ENCODE measurements around the gene P2RY6. TPM values are rescaled to one million over a fixed set of nuclear protein-coding genes. Genes with fewer than 3 reads are reported as not detected.

Gene P2RY6
- total and polyA plus RNA-seq, 2 of the 8 experiments (the other 6 are each of a cell fraction or from before 2014, with no cell fraction given), result 0.15 TPM; not detected in 1

DNA sequence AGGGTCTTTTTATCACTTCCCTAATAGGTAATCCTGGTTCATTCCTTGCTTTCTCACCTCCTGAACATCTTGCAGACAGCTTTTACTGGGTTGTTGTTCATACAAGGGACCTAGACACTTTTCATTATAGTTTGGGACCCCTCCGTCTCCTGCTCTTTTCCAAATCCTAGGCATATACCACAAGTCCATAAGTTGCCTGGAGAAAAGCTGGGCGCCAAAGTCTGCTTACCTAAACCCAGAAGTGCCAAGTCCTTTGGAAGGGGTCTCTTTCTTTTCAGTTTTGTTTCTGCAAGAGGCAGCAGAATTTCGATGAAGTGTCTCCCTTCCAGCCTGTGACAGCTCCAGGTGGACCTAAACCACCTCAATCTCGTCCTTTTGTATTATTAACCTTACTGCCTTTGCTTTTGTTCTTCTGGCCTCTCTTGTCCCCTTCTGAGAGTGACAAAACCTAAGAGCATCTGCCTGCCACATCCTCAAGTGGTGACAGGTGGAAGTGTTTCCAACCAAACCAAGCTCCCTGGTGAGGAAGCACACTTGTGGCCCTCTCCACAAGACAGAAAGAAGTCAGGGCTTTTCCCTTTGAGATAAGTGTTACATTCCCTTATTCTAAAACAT, 19.5 kb upstream of the P2RY6 start:
- H3K36me3 ChIP-seq (ENCODE audit: control insufficient read depth in 2 of 4, insufficient read depth in 4 of 4, low read length in 3 of 4), result no peaks in the 10 kb centered on the region
- no peak overlapping the region for H3K9ac ChIP-seq (replicated peaks in 1 of 4; ENCODE audit: extremely low read depth in 1 of 4, low read depth in 3 of 4, low read length in 3 of 4)
- no peaks in the 10 kb centered on the region for H3K27me3 ChIP-seq (replicated peaks in 1 of 4; ENCODE audit: control insufficient read depth in 3 of 4, extremely low read depth in 1 of 4, insufficient read depth in 3 of 4, low read length in 3 of 4)
- POLR2A ChIA-PET (ENCODE audit: partially characterized antibody), result interaction anchor here (0.5 kb wide), 1 partner anchor 361 kb away, joined by 3 read pairs; no protein-coding TSS in a partner anchor
- no peak overlapping the region for H2AFZ ChIP-seq (ENCODE audit: low read length)
- no peak overlapping the region for H2BK120ac ChIP-seq (replicated peaks; ENCODE audit: low read depth, low read length)
- no peak overlapping the region for H2BK20ac ChIP-seq (ENCODE audit: low read length)
- H3K4me3 ChIP-seq (ENCODE audit: extremely low read depth in 1 of 4, insufficient read depth in 2 of 4, low read depth in 3 of 4, low read length in 4 of 4), result no peak overlapping the region
- no peaks in the 10 kb centered on the region for H3K79me1 ChIP-seq (ENCODE audit: low read depth, low read length)
- FAIRE-seq (no peak), DNase-seq (ENCODE audit: low read depth in 1 of 2, low spot score in 2 of 2) (no peak)
- no peak overlapping the region for H3K18ac ChIP-seq (ENCODE audit: extremely low read depth, low read length)
- 72% methylated on average over 4 of the region's 4 CpGs; no CpG with 5 or more reads in 1 of the 2 experiments for WGBS, 2 experiments (ENCODE audit: extremely low coverage in 1 of 2, insufficient coverage in 1 of 2, insufficient read length in 1 of 2, insufficient replicate concordance in 2 of 2, low coverage in 1 of 2, low lambda C conversion rate in 2 of 2, missing lambda C conversion rate in 1 of 2)
- no peaks in the 10 kb centered on the region for H4K20me1 ChIP-seq (replicated peaks in 1 of 2; ENCODE audit: control insufficient read depth in 1 of 2, insufficient read depth in 2 of 2, low read length in 2 of 2)
- no peak overlapping the region for H3K23ac ChIP-seq (ENCODE audit: insufficient read length)
- H3K27ac ChIP-seq (ENCODE audit: low read depth, low read length), result no peak overlapping the region
- H4K91ac ChIP-seq (replicated peaks; ENCODE audit: insufficient read length, low read length), result no peak overlapping the region
- TF ChIP-seq, protein P1, sequence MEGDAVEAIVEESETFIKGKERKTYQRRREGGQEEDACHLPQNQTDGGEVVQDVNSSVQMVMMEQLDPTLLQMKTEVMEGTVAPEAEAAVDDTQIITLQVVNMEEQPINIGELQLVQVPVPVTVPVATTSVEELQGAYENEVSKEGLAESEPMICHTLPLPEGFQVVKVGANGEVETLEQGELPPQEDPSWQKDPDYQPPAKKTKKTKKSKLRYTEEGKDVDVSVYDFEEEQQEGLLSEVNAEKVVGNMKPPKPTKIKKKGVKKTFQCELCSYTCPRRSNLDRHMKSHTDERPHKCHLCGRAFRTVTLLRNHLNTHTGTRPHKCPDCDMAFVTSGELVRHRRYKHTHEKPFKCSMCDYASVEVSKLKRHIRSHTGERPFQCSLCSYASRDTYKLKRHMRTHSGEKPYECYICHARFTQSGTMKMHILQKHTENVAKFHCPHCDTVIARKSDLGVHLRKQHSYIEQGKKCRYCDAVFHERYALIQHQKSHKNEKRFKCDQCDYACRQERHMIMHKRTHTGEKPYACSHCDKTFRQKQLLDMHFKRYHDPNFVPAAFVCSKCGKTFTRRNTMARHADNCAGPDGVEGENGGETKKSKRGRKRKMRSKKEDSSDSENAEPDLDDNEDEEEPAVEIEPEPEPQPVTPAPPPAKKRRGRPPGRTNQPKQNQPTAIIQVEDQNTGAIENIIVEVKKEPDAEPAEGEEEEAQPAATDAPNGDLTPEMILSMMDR (IDR thresholded peaks at IDR 0.05; ENCODE audit: control extremely low read depth in 1 of 3, insufficient read depth in 1 of 3, low read depth in 1 of 3, low read length in 3 of 3), result peak in 1 of 3 experiments; percentile 35; a peak in 1 of 4 replicates
- TF ChIP-seq KDM5A (IDR thresholded peaks at IDR 0.05; ENCODE audit: low read length), result no peak
- no peak for TF ChIP-seq RBBP5 (IDR thresholded peaks at IDR 0.05; ENCODE audit: borderline replicate concordance, low read depth, low read length)
- no peak for TF ChIP-seq SP2 (IDR thresholded peaks at IDR 0.05; ENCODE audit: low read length)
- no peak for TF ChIP-seq TEAD4 (IDR thresholded peaks at IDR 0.05; ENCODE audit: low read depth, low read length)
- H3K79me2 ChIP-seq (ENCODE audit: control insufficient read depth in 1 of 2, insufficient read depth in 2 of 2, low read length in 2 of 2), result no peaks in the 10 kb centered on the region
- H4K5ac ChIP-seq (ENCODE audit: insufficient read length, low read depth, low read length), result no peak overlapping the region
- no peak overlapping the region for H2AK5ac ChIP-seq (ENCODE audit: low read depth, low read length)
- H3K4me2 ChIP-seq (ENCODE audit: insufficient read depth in 1 of 2, low read depth in 2 of 2, low read length in 2 of 2), result no peak overlapping the region
- no peak overlapping the region for H3K4ac ChIP-seq (replicated peaks; ENCODE audit: insufficient read length, low read depth, low read length)
- H3K4me1 ChIP-seq (replicated peaks in 1 of 4; ENCODE audit: control insufficient read depth in 3 of 4, insufficient read depth in 4 of 4, low read length in 3 of 4), result peaks cover 0 to 3% (median 1%) of the 10 kb centered on the region in 4 experiments; a peak in 1 of 7 replicates
- no peak overlapping the region for H3K56ac ChIP-seq (replicated peaks; ENCODE audit: insufficient read length, low read depth, low read length)
- no peak overlapping the region for H4K8ac ChIP-seq (ENCODE audit: extremely low read depth, insufficient read depth, low read length)
- no peak overlapping the region for H2BK5ac ChIP-seq (ENCODE audit: low read depth, low read length)
- H3K23me2 ChIP-seq (ENCODE audit: low read depth, low read length), result no peaks in the 10 kb centered on the region
- H3K9me3 ChIP-seq (ENCODE audit: insufficient read depth in 2 of 2, low read depth in 1 of 2, low read length in 1 of 2), result no peaks in the 10 kb centered on the region
- no peak overlapping the region for H3K14ac ChIP-seq (ENCODE audit: insufficient read length)
- no peak overlapping the region for H2BK12ac ChIP-seq (ENCODE audit: low read depth, low read length)
- no peak overlapping the region for H2BK15ac ChIP-seq (ENCODE audit: low read length)
- CTCF ChIA-PET (ENCODE audit: partially characterized antibody), result interaction anchor here (0.6 to 1.9 kb wide), 8 partner anchors 8 to 78 kb away, joined by 3 to 9 read pairs (median 5); no protein-coding TSS in a partner anchor

All from H1 (cell line).